B cell (primary cell): ENCODE measurements around the gene TPMT. TPM values are rescaled to one million over a fixed set of nuclear protein-coding genes. Genes with fewer than 3 reads are reported as not detected.

Experiments
- ATAC-seq: fragments of 200-7000 bp; cut with Tn5 transposase; one replicate; pipeline ENCODE4 v1.10.0; 2021; ENCODE audit warnings: low read depth, mild to moderate bottlenecking, moderate number of reproducible peaks, moderate library complexity
- CTCF ChIA-PET: fragments of 350-600 bp; sonication (Branson Sonifier 250); formaldehyde crosslinking; loops from one replicate; lab custom pipeline; 2021; ENCODE audit warnings: antibody characterized with exemption, inconsistent platforms; lab: Charles Lee
- POLR2A ChIA-PET: fragments of 350-600 bp; sonication (Branson Sonifier 250); formaldehyde crosslinking; loops from one replicate; lab custom pipeline; 2021; ENCODE audit warnings: antibody characterized with exemption; lab: Charles Lee
- DNase-seq: peaks from one replicate; pipeline ENCODE4 v3.0.0; 2013
- H2AFZ ChIP-seq: 2 replicates; pipeline ENCODE4 v1.6.1; 2012; ENCODE audit warnings: mild to moderate bottlenecking, low read depth, low read length; ENCODE audit not compliant: insufficient read depth, poor library complexity, severe bottlenecking
- H3K27ac ChIP-seq, 2 donors: 1 replicate in 1 of 2; 2 replicates in 1 of 2; pipeline ENCODE4 v1.5.1; 2012 to 2013; ENCODE audit warnings: low read length in 2 of 2, mild to moderate bottlenecking in 2 of 2, moderate library complexity in 1 of 2
- H3K27me3 ChIP-seq, 4 experiments: fragments of 200-600 bp in 1 of 4; sonication (generic) in 1 of 4; replicated peaks in 1 of 4; 1 replicate in 2 of 4; 2 replicates in 2 of 4; pipeline versions ENCODE4 v1.6.1 to v1.7.0; 2013 to 2016; ENCODE audit warnings: low read length in 3 of 4, mild to moderate bottlenecking in 2 of 4, mixed read lengths in 1 of 4, moderate library complexity in 1 of 4; ENCODE audit not compliant: insufficient read depth in 4 of 4, control insufficient read depth in 3 of 4; ENCODE audit errors: control extremely low read depth in 1 of 4
- H3K36me3 ChIP-seq, 2 experiments: replicated peaks in 1 of 2; 1 replicate in 1 of 2; 2 replicates in 1 of 2; pipeline versions ENCODE4 v1.6.1 to v1.7.1; 2013; ENCODE audit warnings: low read length in 1 of 2; ENCODE audit not compliant: insufficient read depth in 2 of 2, control insufficient read depth in 1 of 2; ENCODE audit errors: control extremely low read depth in 1 of 2, extremely low read depth in 1 of 2
- H3K4me1 ChIP-seq, 2 donors: fragments of 200-600 bp in 1 of 2; sonication (generic) in 1 of 2; 1 replicate in 1 of 2; 2 replicates in 1 of 2; pipeline versions ENCODE4 v1.5.1 to v1.6.1; 2013 to 2017; ENCODE audit warnings: low read length in 2 of 2; ENCODE audit not compliant: control insufficient read depth in 2 of 2, insufficient read depth in 2 of 2
- H3K4me2 ChIP-seq: replicated peaks from 2 replicates; pipeline ENCODE3; 2012; ENCODE audit warnings: mild to moderate bottlenecking, low read depth, low read length; ENCODE audit not compliant: poor library complexity, severe bottlenecking
- H3K4me3 ChIP-seq, 5 experiments: fragments of 200-600 bp in 1 of 5; sonication (generic) in 1 of 5; 1 replicate in 3 of 5; 2 replicates in 2 of 5; pipeline versions ENCODE4 v1.5.1 to v1.7.0; 2011 to 2016; ENCODE audit warnings: low read length in 4 of 5, mild to moderate bottlenecking in 4 of 5, low read depth in 2 of 5, control low read depth in 1 of 5, moderate library complexity in 1 of 5; ENCODE audit not compliant: insufficient read depth in 1 of 5; ENCODE audit errors: control extremely low read depth in 1 of 5, extremely low read depth in 1 of 5
- H3K79me2 ChIP-seq: fragments of 200-600 bp; sonication (generic); one replicate; pipeline ENCODE4 v1.6.0; 2016; ENCODE audit warnings: low read length; ENCODE audit not compliant: control insufficient read depth, insufficient read depth
- H3K9ac ChIP-seq: fragments of 200-600 bp; sonication (generic); 2 replicates; pipeline ENCODE4 v1.6.1; 2017; ENCODE audit warnings: mild to moderate bottlenecking, low read length, moderate library complexity
- H3K9me3 ChIP-seq, 3 donors: one replicate each; pipeline versions ENCODE4 v1.6.1 to v1.7.1; 2013; ENCODE audit warnings: low read length in 2 of 3; ENCODE audit not compliant: control insufficient read depth in 2 of 3, insufficient read depth in 1 of 3; ENCODE audit errors: control extremely low read depth in 1 of 3
- H4K20me1 ChIP-seq: 2 replicates; pipeline ENCODE4 v1.6.0; 2012; ENCODE audit warnings: mild to moderate bottlenecking, low read length; ENCODE audit not compliant: insufficient read depth, control insufficient read depth, poor library complexity, severe bottlenecking
- H3K27ac Mint-ChIP-seq: one replicate; pipeline ENCODE4 v1.8.0; 2021; ENCODE audit warnings: mixed read lengths
- H3K27me3 Mint-ChIP-seq: one replicate; pipeline ENCODE4 v1.8.0; 2021; ENCODE audit warnings: mixed read lengths
- H3K4me1 Mint-ChIP-seq: one replicate; pipeline ENCODE4 v1.8.0; 2021; ENCODE audit warnings: mixed read lengths
- H3K4me3 Mint-ChIP-seq: one replicate; pipeline ENCODE4 v1.8.0; 2021; ENCODE audit warnings: mixed read lengths
- H3K9me3 Mint-ChIP-seq: one replicate; pipeline ENCODE4 v1.8.0; 2022; ENCODE audit warnings: mixed read lengths; ENCODE audit not compliant: insufficient read depth
- CTCF ChIP-seq: fragments of 200-600 bp; IDR thresholded peaks from one replicate; pipeline ENCODE4 v1.8.0; 2022; ENCODE audit warnings: antibody characterized with exemption, mild to moderate bottlenecking
- EZH2 ChIP-seq: IDR thresholded peaks from 2 replicates; pipeline ENCODE4 v1.6.1; 2012; ENCODE audit warnings: borderline replicate concordance, low read depth, mild to moderate bottlenecking, moderate library complexity, low read length; ENCODE audit not compliant: insufficient read depth, poor library complexity, severe bottlenecking
- WGBS: methylation state at CpG from one replicate; pipeline ENCODE4 v1.1.5; 2013; ENCODE audit warnings: missing lambda C conversion rate; ENCODE audit not compliant: insufficient coverage; 5-methylcytosine and 5-hydroxymethylcytosine counted together
- intact Hi-C: fragments of 100-400 bp; cut with micrococcal nuclease; formaldehyde crosslinking; loops from one replicate; pipeline ENCODE4 v1.10.0; 2022
- polyA plus RNA-seq: library from polyadenylated mRNA; depleted of rRNA; stranded (reverse); fragments of >200 nt; gene quantifications from 2 replicates; pipeline ENCODE4 v1.2.3, GENCODE V29; 2012
- total RNA-seq, 2 donors: library from RNA; stranded (reverse); fragments of 120-200 nt in 1 of 2; gene quantifications; 1 replicate in 1 of 2; 2 replicates in 1 of 2; pipeline versions ENCODE4 v1.2.3 to v1.2.4, GENCODE V29; 2013 to 2022

The TPMT gene
- total and polyA plus RNA-seq, 2 donors (not counting 1 experiment from before 2014, with no cell fraction given), result 1.9 to 2.5 TPM

DNA sequence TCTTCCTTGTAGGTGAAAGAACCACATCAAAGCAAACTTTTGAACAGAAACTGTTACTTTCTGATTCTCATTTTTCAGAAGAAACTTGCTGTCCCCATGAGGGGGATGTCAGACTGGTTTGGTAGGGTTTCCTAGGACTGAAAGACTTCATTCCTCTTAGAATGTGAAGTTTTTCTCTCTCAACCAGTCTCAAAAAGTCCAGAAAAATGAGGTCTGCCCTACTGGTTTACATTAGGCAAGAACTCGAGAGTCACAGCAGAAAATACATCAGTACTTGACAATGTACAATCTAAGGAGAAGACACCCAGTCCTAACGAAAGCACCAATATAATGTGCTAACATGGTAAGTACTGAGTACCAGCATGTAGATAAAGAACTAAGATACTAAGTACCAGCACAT lies 19.7 kb downstream of the TPMT start:
- ATAC-seq, result no peak
- Histone ChIP-seq H3K4me3 (no peak overlapping the region), H2AFZ (no peak overlapping the region), H3K36me3 (peaks cover 0 to 34% of the 10 kb centered on the region in 2 experiments), H3K27me3 (no peaks in the 10 kb centered on the region), H3K9me3 (no peaks in the 10 kb centered on the region), H3K4me2 (no peak overlapping the region), H3K79me2 (no peaks in the 10 kb centered on the region), H4K20me1 (no peaks in the 10 kb centered on the region), H3K9ac (no peak overlapping the region), H3K4me1 (no peaks in the 10 kb centered on the region), H3K27ac (no peak overlapping the region)
- H3K9me3 Mint-ChIP-seq, result no peaks in the 10 kb centered on the region
- no peaks in the 10 kb centered on the region for H3K4me1 Mint-ChIP-seq
- no peaks in the 10 kb centered on the region for H3K27me3 Mint-ChIP-seq
- ChIA-PET POLR2A (no interaction called here), CTCF (interaction anchor here (1.9 kb wide), 1 partner anchor 14 kb away, joined by 5 read pairs; no protein-coding TSS in a partner anchor)
- WGBS, result no CpG with 5 or more reads among the region's 2 CpGs
- TF ChIP-seq EZH2, result no peak
- TF ChIP-seq CTCF, result no peak
- no peak for DNase-seq
- intact Hi-C loops, result no loop called here
- no peak overlapping the region for H3K4me3 Mint-ChIP-seq
- no peak overlapping the region for H3K27ac Mint-ChIP-seq

DNA sequence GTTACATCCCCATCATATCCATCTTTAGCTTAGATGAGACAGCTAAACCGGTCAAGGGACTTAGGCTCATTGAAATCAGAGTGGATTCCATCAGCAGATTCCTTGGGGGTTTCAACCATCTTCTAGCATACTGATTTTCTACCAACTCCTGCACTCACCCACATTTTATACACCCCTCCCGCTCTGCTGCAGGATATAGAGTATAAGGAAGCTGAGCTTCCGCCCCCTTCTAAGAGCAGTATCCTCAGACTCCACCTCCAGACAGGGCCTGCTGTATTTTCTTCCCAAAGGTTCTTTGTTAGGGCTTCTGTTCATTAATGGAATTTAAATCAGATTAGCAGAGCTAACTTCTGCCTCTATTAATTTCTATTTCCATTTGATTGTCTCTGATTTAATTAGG lies 22.5 kb downstream of the TPMT start:
- Histone ChIP-seq H3K27me3 (no peaks in the 10 kb centered on the region), H3K4me1 (no peaks in the 10 kb centered on the region), H3K79me2 (no peaks in the 10 kb centered on the region), H3K36me3 (peaks cover 0 to 17% of the 10 kb centered on the region in 2 experiments), H3K27ac (no peak overlapping the region), H4K20me1 (no peaks in the 10 kb centered on the region), H3K4me3 (no peak overlapping the region), H3K9ac (no peak overlapping the region), H2AFZ (no peak overlapping the region), H3K4me2 (no peak overlapping the region), H3K9me3 (no peaks in the 10 kb centered on the region)
- WGBS, result no CpG with 5 or more reads among the region's 3 CpGs
- H3K4me1 Mint-ChIP-seq, result no peaks in the 10 kb centered on the region
- TF ChIP-seq EZH2, result no peak
- POLR2A ChIA-PET, result no interaction called here
- DNase-seq (no peak), ATAC-seq (no peak)
- no peak overlapping the region for H3K27ac Mint-ChIP-seq
- H3K27me3 Mint-ChIP-seq, result no peaks in the 10 kb centered on the region
- CTCF ChIA-PET, result no interaction called here
- no peaks in the 10 kb centered on the region for H3K9me3 Mint-ChIP-seq
- intact Hi-C loops, result no loop called here
- no peak overlapping the region for H3K4me3 Mint-ChIP-seq
